GM18873 (cell line): ENCODE measurements around the gene SS18L1.

Source experiments
- ATAC-seq: cut with Tn5 transposase; IDR thresholded peaks from one replicate; pipeline ENCODE4 v1.9.1; 2021; ENCODE audit warnings: mild to moderate bottlenecking, moderate library complexity, moderate number of reproducible peaks; ENCODE audit not compliant: unreplicated experiment, low FRiP score

Gene SS18L1

DNA sequence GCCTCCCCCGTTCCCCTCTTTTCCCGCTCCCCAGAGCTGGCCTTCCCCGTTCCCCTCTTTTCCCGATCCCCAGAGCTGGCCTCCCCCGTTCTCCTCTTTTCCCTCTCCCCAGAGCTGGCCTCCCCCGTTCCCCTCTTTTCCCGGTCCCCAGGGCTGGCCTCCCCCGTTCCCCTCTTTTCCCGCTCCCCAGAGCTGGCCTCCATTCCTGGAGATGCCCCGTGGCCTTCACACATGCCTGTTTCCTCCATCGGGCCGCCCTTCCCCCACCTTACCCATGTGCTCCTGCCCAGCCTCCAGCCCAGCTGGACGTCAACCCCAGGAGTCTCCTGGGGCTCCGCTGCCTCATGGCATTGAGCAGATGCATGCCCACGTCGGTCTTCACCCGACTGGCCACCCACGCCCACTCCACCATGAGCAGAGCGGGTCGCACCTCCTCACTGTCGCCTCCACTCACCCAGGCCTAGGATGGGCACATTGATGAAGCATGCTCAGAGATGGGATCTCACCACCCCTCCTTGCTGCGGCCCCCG is 8.3 kb downstream of the SS18L1 start:
- no peak for ATAC-seq

GRCh38 chr20:62155428-62156253 is 12.1 kb downstream of the SS18L1 start:
- no peak for ATAC-seq

DNA sequence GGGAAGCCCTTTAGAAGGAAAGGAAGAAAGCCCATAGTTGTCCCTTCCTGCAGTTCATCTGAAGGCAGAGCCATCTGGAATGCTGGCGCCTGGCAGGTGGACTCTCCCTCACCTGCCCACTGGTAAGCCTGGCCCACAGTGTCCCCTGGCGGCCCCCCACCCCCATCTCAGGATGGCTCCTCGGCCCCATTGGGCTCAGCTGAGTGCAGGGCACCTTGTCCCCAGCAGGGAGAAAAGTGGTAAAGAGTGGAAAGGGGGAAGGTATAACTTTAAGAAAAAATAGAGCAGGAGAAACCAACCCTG is 12.6 kb downstream of the SS18L1 start:
- ATAC-seq: no peak

- ATAC-seq: no peak
Measured at GRCh38 chr20:62156592-62157386, 13.2 kb downstream of the SS18L1 start.

DNA sequence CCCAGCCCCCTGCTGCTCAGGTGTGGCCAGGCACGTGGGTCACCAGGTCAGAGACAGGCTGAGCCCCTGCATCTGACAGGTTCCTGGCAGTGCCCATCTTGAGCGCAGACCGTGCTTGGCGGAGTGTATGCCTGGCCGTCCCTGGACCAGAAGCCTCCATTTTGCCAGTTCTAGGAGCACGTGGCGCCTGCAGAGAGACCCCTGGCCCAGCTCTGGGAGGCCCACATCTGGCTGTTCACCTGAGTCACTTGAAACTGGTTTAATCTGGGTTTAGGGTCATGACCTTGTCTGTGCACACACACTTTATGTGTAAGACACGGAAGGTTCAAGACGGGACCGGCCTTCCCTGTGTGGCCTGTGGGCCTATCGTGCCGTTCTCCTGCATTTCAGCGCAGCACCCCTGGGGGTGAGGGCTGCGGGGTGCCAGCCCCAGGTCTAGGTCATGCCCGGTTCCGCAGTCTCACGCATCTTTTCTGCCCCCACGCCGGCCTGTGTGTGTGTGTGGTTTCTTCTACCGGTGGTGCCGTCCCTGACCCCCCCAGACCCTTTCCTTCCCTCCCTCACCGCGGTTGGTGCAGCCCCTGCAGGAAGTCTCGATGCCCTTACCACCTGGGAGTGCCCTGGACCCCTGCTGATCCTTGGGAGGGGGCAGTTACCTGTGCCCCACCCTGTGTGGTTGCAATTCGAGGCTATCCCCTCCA is 14.0 kb downstream of the SS18L1 start:
- ATAC-seq: no peak

GRCh38 chr20:62158088-62158400 is 14.5 kb downstream of the SS18L1 start:
- no peak for ATAC-seq

DNA sequence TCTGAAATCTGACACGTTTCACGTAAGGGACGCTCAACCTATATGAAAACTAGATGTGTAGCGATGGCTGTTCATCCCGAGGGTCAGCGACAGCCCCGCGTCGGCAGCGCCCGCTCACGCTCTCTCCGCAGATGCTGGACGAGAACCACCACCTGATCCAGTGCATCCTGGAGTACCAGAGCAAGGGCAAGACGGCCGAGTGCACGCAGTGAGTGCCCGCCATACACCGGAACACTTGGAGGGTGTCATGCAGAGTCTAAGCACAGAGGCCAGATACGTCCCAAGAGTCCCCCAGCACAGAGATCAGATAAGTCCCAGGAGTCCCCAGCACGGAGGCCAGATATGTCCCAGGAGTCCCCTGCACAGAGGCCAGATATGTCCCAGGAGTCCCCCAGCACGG is 15.0 kb downstream of the SS18L1 start:
- no peak for ATAC-seq

DNA sequence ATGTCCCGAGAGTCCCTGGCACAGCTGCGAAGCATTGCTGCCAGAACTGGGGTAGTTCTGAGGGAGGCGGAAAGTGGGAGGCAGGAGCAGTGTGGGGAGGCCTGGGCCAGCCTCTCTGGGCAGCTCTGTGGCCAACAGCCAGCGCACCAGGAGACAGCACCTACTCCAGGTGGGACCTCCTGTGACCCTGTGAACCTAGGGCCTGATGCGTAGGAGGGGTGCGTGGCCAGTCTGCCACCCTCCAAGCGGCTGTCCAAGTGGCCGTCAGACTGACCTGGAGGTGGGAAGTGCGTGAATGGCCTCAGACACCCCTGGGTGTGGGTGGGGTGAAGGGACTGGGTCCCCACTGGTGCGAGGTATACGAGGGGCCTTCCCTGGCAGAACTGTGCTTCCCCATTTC is 15.5 kb downstream of the SS18L1 start:
- ATAC-seq: no peak

GRCh38 chr20:62159839-62160238 is 16.3 kb downstream of the SS18L1 start:
- ATAC-seq: no peak

- no peak for ATAC-seq
Measured at GRCh38 chr20:62160253-62160652, 16.7 kb downstream of the SS18L1 start.

DNA sequence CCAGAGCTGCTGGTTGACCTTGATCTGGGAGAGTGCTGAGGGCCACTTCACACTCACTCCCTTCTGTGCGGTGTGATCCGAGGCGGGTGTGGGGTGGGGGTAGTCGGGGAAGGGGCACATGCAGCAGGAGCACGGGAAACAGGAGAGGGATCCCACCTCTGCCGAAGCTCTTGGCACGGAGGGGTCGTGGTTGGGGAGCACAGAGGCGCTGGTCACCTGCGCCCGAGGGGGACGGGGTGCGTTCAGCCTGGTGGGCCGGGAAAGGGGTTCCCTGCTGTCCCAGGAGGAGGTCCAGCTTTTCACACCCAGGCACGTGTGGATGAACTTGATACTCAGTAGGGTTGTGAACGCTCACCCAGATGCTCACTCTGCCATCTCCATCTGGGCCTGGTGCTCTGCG is 17.3 kb downstream of the SS18L1 start:
- no peak for ATAC-seq

DNA sequence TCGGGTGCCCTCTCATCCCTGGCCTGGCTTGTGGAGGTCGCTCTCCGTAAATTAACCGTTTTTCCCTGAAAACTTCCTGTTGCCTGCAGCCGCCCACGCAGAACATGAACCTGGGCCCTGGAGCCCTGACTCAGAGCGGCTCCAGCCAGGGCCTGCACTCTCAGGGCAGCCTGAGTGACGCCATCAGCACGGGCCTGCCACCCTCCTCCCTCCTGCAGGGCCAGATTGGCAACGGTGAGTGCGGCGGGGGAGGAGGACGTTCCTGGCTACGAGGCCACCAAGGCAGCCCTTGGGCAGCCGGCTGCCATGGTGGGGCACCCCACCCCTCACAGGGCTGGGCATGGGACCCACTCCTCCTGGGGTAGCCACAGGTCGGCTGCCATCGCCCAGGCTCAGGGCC is 17.8 kb downstream of the SS18L1 start:
- no peak for ATAC-seq

GRCh38 chr20:62162765-62163484 is 19.4 kb downstream of the SS18L1 start:
- no peak for ATAC-seq

GRCh38 chr20:62163485-62163865 is 19.9 kb downstream of the SS18L1 start:
- ATAC-seq: no peak

DNA sequence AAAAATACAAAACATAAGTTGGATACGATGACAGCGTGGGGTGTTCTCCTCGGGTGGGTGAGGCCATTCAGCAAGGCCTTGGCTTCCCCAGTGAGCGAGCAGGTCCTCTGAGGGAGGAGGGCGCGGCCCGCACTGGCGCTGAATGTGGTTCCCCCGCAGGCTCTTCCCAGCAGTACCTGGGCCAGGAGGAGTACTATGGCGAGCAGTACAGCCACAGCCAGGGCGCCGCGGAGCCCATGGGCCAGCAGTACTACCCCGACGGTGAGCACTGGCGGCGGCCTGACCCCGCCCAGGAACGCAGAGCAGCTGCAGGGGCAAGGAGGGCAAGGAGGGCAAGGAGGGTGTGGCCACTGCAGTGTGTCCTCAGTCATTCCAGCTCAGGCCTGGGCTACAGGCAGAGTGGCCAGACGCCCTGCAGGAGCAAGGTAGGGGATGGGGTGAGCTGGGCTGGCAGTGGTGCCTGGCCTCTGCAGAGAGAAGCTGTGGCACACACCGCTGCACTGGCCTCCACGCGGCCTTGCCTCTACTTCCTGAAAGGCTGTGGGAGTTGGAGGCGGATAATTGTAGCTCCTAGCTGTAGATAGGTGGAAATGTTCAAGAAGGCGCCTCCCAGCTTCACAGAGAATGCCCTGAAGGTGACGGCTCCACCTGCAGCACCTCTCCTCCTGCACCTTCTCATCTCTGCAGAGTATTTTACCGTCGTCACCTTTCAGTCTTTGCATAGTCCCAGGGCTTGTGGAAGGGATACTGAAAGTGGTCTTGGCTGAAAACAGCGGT is 20.6 kb downstream of the SS18L1 start:
- ATAC-seq: no peak

GRCh38 chr20:62164879-62165761 is 21.6 kb downstream of the SS18L1 start:
- ATAC-seq: no peak

- ATAC-seq: no peak
Measured at GRCh38 chr20:62165762-62166399, 22.3 kb downstream of the SS18L1 start.

- no peak for ATAC-seq
Measured at GRCh38 chr20:62167474-62167873, 23.9 kb downstream of the SS18L1 start.
